ENCODE data around the gene FAM124A.

DNA sequence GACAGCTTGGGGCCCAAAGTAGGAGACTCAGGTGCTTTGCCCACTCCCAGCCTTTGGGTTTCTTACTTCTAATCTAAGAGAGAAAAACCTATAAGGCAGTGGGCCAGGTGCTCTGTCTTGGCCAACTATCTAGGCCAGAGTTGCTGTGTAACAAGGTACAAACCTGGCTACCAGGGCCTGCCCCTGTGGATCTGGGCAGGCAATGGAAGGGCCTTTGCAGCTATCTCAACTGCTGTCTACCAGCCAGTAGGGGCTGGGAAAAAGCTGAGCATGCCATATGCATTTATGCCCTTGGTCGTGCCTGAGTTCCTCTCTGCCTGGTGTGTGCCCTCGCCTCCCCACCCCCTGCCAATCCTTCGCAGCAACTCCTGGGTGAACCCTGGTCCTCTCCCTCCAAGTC, 100.6 kb downstream of the FAM124A start:
- TF ChIP-seq, protein P1, sequence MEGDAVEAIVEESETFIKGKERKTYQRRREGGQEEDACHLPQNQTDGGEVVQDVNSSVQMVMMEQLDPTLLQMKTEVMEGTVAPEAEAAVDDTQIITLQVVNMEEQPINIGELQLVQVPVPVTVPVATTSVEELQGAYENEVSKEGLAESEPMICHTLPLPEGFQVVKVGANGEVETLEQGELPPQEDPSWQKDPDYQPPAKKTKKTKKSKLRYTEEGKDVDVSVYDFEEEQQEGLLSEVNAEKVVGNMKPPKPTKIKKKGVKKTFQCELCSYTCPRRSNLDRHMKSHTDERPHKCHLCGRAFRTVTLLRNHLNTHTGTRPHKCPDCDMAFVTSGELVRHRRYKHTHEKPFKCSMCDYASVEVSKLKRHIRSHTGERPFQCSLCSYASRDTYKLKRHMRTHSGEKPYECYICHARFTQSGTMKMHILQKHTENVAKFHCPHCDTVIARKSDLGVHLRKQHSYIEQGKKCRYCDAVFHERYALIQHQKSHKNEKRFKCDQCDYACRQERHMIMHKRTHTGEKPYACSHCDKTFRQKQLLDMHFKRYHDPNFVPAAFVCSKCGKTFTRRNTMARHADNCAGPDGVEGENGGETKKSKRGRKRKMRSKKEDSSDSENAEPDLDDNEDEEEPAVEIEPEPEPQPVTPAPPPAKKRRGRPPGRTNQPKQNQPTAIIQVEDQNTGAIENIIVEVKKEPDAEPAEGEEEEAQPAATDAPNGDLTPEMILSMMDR (conservative IDR thresholded peaks at IDR 0.05 in 1 of 2, IDR thresholded peaks at IDR 0.05 in 1 of 2; ENCODE audit: low read depth in 1 of 2, low read length in 2 of 2): no peak
- TF ChIP-seq EZH2 (IDR thresholded peaks at IDR 0.05; ENCODE audit: low read length, missing control alignments): no peak

Data from fibroblast of lung (primary cell).